GM21423 (cell line): Measurements from ENCODE around the gene USH1C.

Experiments
- ATAC-seq: cut with Tn5 transposase; IDR thresholded peaks from one replicate; pipeline ENCODE4 v1.9.1; 2021; ENCODE audit warnings: mild to moderate bottlenecking, moderate library complexity; ENCODE audit not compliant: unreplicated experiment

The USH1C gene

DNA sequence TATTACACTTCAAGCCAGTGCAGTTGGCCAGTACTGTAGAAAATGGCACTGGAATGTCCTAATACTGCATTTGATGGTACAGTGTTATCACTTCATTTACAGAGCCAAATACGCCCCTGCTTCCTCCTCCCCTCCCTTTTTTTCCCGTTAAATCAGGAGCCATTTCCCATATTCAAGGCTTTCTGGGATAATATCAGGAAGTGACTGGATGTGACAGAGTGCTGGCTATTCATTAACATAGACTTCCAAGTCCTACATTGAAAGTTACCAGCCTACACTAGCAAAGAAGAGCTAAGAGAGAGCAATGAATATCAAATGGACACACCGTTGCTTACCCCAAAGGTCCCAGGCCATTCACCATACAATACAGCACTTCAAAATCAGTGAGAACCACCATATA, 35.4 kb downstream of the USH1C start:
- ATAC-seq, result no peak

DNA sequence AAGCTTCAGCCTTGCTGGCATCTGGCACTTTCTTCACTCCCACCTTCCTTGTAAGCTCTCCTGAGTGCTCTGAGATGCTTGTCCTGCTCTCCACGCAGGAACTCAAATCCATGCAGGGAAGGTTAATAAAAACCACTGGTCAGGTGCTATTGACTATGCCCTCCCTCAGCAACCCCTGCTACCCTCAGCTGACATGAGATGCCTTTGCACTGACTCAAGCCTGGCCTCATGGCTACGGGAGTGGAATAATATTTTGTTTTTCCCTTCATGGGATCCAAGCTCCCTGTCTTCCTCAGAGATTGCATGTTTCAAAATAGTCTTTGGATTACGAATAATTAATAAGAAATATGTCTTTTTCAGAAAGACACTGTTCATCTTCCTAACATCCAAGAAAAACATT, 35.9 kb downstream of the USH1C start:
- no peak for ATAC-seq

DNA sequence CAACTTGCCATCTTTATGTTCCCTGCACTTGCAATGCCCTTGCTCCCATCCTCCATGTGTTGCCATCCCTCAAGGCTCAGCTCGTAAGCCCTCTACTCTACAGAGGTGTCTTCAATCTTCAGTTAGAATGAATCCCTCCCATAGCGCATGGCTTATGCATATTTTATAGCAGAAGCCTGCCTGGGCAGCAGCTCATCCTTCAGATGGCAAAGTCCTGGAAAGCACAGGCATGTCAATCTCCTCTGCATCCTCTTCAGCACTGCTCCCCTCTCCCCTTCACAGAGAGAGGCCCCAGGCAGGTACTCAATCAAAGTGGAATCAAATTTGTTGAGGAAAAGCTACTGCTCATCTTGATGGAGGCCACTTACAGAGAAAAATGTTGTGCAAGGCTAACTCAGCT, 36.4 kb downstream of the USH1C start:
- no peak for ATAC-seq

DNA sequence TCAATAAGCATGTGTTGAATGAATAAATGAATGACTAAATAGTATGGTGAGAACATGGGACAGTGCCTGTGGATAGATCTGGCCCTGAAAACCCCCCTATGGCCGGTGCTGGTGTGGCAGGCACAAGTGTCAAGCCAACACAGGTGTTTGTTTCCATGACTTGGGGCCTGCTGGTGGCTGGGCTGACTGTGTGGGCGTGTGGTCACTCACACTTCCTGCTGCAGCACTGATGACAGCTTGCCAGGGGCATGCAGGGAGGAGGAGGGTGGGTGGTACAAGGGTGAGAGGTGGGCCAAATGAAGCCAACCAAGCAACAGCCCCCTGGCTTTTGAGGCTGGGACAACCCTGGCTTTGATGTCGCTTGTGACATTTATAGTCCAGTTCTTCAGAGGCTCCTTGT, 37.3 kb downstream of the USH1C start:
- ATAC-seq, result no peak

DNA sequence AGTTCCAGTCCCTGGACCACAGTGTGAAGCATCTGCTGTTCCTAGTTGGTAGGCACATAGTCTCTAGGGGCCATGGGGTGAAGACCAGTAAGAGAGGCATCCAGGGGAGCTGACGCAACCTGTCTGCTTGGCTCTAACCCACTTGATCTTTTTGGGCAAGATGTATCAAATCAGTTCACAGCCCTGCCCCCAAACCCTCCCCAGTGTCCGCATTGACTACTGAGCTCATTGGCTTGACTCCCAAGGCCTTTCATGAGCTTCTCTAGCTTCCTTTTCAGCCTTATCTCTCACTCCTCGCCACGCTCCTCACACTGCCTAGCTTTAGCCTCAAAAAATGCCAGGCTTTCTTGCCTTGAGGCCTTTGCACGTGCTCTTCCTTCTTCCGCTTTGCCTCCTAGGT, 37.9 kb downstream of the USH1C start:
- ATAC-seq, result no peak

DNA sequence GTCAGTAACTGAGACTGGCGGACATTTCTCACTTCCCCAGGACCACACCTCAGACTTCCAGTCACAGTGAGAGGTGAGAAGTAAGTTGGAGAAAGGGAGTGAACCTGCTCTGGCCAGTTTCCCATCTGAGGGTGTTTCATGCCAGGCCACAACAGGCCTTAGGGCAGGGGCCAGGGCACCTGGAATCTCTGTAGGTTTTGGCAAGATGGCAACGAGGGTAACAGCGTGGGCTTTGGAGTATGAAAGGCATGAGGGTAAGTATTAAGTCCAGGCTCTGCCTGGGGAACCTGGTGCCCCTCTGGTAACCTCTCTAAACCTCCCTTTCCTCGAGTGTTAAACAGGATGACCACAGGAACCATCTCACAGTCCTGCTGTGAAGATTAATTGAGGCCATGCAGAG, 39.1 kb downstream of the USH1C start:
- no peak for ATAC-seq

DNA sequence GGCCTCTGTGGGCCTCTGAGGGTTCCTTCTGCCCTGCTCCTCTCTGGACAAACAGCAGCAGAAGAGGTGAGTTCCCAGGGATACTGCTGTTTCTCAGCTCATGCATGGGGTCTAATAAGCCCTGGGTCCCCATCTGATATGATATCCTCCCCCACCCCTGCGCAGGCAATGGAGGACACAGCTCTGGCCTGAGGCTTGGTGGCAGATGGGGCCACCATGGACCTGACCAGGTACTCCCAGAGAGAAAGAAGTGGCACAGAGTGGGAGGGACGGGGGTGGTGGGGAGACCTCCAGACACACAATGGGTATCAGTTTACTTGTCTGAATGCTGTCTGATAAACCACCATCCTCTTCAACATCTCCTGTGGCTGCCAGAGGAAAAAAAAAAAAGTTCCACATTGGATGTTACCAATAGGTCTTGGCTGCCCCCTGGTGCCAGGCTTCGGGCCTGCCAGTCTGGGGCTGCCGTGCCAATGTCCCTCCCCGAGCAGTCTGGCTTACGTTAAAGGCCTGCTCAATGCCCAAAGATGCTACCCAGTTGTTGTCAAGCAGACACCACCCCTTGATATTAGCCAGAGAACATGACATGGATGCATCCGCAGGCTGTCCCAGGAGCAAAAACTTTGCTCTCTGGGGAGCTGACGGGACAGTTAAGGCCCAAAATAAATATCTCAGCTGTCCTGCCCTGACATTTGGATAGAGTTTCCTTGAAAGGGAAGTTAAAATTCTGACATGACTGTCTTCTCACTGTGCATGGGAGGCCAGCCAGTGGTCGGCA, 39.7 kb downstream of the USH1C start:
- peak; percentile 58 for ATAC-seq

DNA sequence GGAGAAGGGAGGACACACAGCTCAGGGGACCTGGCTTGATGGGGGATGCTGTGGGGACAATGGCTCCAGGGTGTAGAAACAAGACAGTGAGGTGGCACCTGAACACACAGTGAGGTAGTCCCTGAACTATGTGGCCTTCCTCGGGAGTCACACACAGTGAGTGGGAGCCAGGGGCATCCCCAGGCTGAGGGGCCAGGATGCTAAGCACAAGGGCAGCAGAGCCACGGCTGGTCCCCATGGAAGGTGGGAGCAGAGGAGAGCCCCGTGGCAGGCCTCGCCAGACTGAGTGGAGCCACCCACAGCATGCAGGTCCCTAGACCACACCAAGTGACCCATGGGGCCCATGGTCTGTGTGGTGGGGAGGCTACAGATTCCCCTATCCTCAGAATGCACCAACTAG, 41.6 kb downstream of the USH1C start:
- ATAC-seq, result no peak

DNA sequence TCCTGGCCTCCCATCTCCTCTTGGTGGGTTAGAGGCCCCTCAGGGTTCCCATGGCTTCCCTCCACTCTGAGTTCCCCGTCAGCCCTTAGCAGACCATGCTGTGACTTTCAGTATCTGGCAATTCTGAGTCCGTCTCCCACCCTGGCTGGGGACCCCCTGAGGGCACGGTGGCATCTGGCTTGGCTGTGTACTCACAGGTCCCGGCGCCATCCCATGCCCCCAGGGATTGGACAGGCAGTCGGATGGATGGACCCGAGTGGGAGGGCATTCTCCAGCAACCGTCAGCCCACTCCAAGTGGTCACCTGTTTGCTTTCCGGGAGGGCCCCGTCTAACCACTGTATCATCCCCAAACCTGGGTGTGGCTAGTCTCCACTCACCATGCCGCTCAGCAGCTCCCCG, 43.5 kb downstream of the USH1C start:
- no peak for ATAC-seq

DNA sequence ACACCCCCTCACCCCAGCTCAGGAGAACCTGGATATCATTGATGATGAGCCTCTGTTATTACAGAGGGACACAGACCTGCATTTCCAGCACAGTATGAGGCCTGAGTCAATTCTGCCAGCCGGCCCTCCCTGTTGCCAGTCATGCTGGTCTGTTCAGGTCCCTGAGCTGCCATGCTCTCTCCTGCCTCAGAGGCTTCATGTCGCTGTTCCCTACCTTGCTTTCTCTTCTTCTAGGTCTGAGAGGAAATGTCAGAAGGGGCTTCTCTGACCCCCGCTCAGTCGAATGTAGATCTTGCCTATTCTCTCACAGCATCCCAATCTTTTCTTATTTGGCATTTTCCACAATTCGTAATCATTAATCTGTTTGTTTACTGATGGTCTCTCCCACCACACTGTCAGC, 45.7 kb downstream of the USH1C start:
- ATAC-seq, result no peak

DNA sequence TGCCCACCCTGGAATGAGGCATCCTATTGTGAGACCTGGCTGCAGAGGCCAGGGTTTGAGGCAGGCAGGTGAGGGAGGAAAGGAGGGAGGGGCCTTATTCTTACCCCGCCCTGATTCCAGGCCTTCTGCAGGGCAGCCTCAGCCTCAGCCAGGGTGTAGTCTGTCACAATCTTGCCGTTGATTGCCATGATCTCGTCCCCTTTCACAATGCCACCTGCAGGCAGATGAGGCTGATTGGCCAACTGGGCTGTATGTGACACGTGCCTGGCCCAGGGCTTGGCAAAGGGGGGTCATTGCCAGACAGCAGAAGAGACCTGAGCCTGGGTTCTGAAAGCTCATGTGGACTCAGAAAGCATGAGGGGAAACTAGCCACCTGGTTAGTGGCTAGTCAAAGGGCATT, 46.2 kb downstream of the USH1C start:
- no peak for ATAC-seq

DNA sequence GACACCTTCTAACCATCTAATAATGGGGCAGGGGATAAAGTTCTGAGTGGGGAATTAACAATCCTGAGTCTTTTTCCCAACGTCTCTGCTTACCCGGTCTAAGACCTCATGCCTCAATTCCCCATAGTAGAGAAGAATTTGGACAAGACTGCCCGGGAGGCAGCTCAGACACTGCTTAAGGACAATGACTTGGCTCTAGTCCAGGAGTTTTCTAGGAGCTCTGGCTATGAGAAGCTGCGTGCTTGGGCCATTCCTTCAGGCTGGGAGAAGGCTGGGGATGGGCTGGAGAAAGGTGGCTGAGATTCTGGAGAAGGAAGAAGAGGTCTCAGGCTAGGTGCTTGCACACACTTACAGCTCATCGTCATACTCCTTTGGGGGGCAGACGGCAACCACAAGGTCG, 47.8 kb downstream of the USH1C start:
- no peak for ATAC-seq

DNA sequence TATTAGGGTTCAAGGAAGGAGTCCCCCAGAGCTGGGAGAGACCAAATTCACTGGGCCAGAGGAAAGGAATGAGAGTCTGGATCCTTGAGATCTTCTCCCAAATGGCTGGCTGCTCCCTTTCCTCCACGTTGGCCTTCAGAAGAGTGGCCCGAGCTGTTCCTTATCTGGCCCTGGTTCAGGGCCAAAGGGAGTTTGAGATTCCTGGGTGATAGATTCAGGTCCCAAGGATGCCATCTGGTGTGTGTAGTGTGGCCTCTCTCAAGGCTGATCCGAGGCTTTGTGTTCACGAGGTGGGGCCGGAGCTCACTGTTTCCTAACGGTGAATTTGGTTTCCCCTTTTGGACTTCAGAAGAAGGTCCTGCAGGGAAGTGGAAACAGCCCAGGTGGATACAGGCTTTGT, 50.2 kb downstream of the USH1C start:
- ATAC-seq, result no peak

DNA sequence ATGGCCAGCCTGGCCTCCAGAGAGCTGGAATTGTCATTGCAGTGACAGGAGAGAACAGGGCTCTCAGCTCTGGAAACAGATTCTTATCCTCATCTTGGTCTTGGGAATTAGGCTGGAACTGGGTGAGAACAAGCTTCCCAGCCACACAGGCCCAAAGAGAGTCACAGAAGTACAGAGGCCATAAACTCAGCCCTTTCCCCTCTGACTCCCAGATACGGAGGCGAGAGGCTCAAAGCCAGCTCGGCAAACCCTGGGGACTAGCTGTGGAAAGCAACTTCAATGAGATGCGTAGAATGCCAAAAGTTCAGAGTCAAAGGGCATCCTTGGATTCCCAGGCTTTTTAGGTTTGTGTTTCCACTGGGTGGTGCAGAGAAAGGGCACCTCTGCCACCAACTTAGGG, 53.3 kb downstream of the USH1C start:
- ATAC-seq, result no peak

DNA sequence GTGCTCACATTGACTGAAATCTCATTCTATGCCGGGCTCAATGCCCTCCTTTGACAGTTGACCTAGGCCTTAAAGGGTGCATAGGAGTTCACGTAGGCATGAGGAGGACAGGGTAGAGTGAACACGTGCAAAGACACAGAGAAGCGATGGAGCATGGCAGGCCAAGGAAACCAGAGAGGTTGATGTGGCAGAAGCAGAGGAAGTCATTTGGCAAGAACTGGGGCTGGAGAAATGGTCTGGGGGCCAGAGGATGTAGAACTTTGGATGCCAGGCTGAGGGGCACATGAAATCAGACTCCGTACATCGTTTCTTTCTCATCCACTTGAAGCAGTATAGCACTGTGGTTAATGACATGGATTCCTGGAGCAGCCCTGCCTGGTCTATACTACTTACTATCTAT, 54.0 kb downstream of the USH1C start:
- no peak for ATAC-seq

DNA sequence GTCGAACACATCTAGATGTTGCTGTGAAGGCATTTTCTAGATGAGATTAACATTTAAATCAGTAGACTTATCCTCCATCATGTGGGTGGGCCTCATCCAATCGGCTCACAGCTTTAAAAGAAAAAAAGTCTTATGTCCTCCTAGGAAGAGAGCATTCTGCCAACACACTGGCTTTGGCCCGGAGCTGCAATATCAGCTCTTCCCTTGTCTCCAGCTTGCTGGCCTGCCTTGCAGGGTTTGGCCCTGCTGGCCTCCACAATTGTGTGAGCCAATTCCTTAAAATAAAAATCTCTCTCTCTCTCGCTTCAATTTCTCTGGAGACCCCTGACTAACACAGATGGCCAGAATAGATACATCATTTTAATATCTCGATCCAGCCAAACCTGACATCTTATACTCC, 54.5 kb downstream of the USH1C start:
- no peak for ATAC-seq

DNA sequence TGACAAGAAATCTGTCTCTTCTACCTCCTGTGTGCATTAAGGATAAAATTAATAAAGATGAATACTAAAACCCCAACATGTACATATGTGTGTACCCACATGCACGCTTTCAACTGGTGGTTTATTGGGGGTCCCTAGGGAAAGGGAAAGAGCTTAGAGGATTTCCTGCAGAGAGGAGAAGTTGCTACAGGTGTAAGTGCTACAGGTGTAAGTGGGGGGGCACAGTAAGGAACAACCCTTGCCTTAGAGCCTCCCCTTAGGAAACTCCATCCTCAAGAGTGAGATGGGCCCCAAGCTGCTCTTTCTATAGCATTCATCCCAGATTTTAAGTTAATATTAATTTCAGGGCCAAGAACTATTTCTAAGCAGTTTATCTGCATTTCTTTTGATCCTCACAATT, 55.7 kb downstream of the USH1C start:
- no peak for ATAC-seq

DNA sequence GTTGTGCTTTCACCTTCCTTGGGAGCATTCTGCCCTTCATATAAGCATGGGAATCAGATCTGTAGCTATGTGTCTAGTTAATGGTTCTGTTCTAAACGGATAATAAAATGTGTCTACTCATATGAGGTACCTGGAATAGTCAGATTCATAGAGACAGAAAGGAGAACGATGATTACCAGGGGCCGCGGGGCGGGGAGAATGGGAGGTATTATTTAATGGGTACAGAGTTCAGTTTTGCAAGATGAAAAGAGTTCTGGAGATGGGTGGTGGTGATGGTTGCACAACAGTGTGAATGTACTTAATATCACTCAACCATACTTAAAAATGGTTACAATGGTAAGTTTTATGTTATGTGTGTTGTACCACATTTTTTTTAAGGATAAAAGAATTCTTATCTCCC, 57.6 kb downstream of the USH1C start:
- ATAC-seq, result no peak

DNA sequence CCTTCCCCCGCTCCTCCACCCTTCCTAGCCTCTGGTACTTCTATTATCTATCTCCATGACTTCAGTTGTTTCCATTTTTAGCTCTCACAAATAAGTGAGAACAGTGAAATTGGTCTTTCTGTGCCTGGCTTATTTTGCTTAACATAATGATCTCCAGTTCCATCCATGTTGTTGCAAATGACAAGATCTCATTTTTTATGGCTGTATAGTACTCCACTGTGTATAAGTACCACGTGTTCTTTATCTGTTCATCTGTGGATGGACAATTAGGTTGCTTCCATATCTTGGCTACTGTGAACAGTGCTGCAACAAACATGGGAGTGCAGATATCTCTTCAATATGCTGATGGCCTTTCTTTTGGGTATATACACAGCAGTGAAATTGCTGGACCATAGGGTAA, 60.7 kb downstream of the USH1C start:
- no peak for ATAC-seq

DNA sequence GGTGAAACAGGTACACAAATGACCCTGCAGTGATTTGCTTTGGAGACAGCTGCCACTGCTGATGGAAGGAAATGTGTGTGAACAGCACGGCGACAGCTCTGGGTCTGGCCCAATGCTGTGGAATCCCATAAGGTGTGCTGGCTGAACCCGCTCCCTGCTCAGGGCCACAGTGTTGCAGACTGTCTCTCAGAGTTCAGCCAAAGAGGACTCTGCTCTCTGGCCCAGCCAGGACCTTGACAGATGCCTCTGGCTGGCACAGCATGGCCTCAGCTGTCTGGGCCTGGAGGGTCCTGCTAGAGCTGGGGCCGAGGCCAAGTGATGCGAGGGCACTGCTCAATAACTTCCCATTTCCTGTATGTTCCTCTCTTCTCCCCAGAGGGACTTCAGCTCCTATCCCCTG, 62.3 kb downstream of the USH1C start:
- no peak for ATAC-seq

DNA sequence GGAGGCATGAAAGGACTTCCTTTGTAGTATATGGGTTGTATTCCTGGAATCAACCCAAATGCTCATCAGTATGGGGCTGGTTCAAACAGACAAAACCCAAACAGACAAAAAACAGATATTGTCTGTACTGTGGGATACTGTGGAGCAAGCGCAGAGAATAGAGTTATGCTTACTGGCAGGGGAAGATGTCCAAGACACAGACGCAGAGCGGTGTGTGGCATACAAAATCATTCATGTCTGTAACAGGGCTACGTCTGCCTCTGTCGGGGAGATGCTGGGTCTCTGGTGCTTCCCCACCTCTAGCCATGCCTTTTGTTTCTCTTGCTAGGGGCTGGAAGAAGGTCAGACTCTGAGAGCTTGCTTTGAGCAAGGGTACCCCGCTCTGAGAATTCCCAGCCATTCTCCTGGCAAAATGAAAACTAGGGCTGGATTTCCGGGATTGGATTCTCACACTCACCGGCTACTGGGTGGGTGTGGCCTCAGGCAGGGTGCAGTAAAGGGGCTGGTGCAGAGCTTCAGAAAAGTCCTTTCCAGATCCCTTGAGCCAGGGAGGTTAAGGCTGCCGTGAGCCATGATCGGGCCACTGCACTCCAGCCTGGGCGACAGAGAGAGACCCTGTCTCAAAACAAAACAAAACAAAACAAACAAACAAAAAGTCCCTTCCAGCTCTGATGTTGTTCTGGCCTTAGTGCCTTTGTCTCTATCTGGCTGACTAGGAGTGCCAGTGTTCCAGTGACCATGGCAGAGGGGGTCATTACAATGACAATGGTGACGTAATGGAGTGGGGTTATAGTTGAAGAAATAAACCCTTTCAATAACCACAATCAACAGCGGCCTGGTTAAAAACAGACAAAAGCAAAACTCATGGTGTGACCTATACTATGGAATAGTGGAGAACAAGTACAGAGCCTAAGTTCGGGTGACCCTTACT, 64.7 kb downstream of the USH1C start:
- ATAC-seq, result no peak

DNA sequence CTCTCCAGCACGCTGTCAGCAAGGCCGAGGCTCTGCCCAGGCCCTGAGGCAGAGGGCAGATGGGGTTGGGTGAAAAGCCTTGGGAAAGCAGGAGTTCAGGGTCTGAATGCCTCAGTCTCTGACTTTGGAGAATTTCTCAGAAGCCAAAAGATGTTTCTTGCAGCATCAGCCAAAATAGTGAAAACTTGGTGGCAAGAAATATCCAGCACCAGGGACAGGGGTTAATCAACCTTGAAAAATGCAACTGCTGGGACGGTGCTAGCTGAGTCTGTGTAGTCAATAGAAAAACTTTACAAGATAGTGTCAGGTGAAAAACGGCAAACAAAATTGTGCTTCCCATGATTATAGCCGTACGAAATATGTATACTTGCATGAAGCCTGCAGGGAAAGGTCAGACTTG, 66.1 kb downstream of the USH1C start:
- ATAC-seq, result no peak
